Right cardiac atrium (tissue), 5 donors: ENCODE data around the gene ADD1. TPM values are rescaled to one million over a fixed set of nuclear protein-coding genes. Genes with fewer than 3 reads are reported as not detected.
"Not testable (repeated sequence)": the region's sequence is repeated elsewhere in the genome, so short reads cannot be mapped to it uniquely, and the experiment has no call there.

Experiments used
- ATAC-seq, 2 donors: fragments of 200-7000 bp; cut with Tn5 transposase; one replicate each; pipeline versions ENCODE4 v1.8.0 to v1.9.1; 2020; ENCODE audit warnings: moderate library complexity in 2 of 2, mild to moderate bottlenecking in 1 of 2
- DNase-seq, 3 donors: peaks; one replicate each; pipeline ENCODE4 v3.0.0-alpha.2; 2020
- H3K27ac ChIP-seq: one replicate; pipeline ENCODE4 v1.5.1; 2013; ENCODE audit warnings: mild to moderate bottlenecking, low read length, control low read depth, moderate library complexity
- H3K27me3 ChIP-seq: one replicate; pipeline ENCODE4 v1.6.1; 2013; ENCODE audit not compliant: control insufficient read depth, insufficient read depth
- H3K4me1 ChIP-seq: one replicate; pipeline ENCODE4 v1.6.1; 2013; ENCODE audit warnings: low read length; ENCODE audit not compliant: control insufficient read depth, insufficient read depth
- H3K4me3 ChIP-seq: one replicate; pipeline ENCODE4 v1.5.1; 2013; ENCODE audit warnings: low read length, control low read depth
- H3K9me3 ChIP-seq: one replicate; pipeline ENCODE4 v1.6.1; 2013; ENCODE audit warnings: low read length; ENCODE audit not compliant: control insufficient read depth
- WGBS: extraction: QIAGEN DNeasy Blood & Tissue Kit; methylation state at CpG from one replicate; pipeline ENCODE4 v1.1.7; 2013; 5-methylcytosine and 5-hydroxymethylcytosine counted together
- intact Hi-C, 4 donors: fragments of 100-400 bp; cut with DNase I; formaldehyde crosslinking; loops; one replicate each; pipeline versions ENCODE4 v1.11.0 to v1.14.0; 2022 to 2023
- polyA plus RNA-seq: library from polyadenylated mRNA; stranded (reverse); fragments of 200-250 nt; gene quantifications from one replicate; pipeline ENCODE4 v1.2.3, GENCODE V29; 2013
- total RNA-seq, 4 donors: library from RNA; stranded (reverse); fragmentation: NEBNext Ultra II Directional; extraction: Animal tissue kit (Norgen Biotek cat#: 25700); gene quantifications; one replicate each; pipeline ENCODE4 v1.2.1, GENCODE V29; 2021
- donor health status: healthy with polysubstance abuse.
- donor health status: DM: no; HTN: yes; CAD: no.
- donor health status: DM: no; HTN: no; CAD: no.
- donor health status: DM: no; HTN: yes; CAD: no; lungs with severe emphysema.
- donor health status: DM: yes; HTN: yes; CAD: no.

Gene ADD1
- total and polyA plus RNA-seq, 5 donors: 207 to 256 (median 218) TPM

GRCh38 chr4:2944091-2944482 is 100.4 kb downstream of the ADD1 start:
- H3K27ac ChIP-seq: no peak overlapping the region
- WGBS: 87% methylated on average over 11 of the region's 11 CpGs
- DNase-seq: peak in 2 of 3 donors; percentile 2 to 11
- no peaks in the 10 kb centered on the region for H3K9me3 ChIP-seq
- H3K4me1 ChIP-seq: no peaks in the 10 kb centered on the region
- H3K4me3 ChIP-seq: no peak overlapping the region
- intact Hi-C loops: no loop called here
- H3K27me3 ChIP-seq: no peaks in the 10 kb centered on the region
- no peak for ATAC-seq

DNA sequence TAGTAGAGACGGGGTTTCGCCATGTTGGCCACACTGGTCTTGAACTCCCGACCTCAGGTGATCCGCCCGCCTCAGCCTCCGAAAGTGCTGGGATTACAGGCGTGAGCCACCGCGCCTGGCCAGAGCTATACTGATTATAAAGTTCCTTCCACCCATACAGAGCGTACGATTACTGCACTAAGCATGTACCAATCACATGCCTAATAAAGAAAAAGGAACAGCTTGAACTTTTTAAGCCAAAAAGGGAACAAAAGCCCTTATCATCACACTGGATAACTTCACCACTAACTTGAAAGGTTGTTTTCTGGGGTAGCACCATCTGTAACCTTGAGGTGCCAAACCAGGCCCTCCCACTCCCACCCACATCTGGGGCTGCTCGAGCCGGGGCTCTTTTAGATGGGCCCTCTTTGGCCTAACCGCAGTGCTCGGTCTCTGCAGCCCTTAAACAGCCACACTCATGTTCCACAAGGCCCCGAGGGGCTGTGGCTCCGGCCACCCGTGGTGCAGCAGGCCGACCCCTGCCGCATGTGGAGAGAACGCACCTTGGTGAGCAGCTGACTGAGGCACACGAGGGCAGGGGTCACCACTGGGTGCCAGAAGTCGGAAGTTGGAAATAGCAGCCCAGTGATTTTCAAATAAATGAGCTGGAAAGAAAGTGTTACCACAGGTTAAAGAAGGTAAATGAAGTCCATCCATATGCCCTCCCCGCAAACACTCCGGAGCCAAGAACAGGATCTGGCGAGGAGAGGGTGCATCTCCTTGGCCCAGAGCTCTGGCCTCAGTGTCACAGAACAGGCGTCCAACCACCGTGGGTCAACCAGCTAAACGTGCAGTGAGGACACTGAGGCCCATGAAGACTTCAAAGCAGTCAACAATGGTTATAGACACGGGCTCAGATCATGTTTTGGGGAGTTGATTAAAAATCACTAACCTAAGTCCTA is 101.2 kb downstream of the ADD1 start:
- peak in 2 of 3 donors; percentile 8 to 33 for DNase-seq
- Histone ChIP-seq H3K27me3 (no peaks in the 10 kb centered on the region), H3K9me3 (no peaks in the 10 kb centered on the region), H3K27ac (no peak overlapping the region), H3K4me3 (no peak overlapping the region), H3K4me1 (no peaks in the 10 kb centered on the region)
- WGBS: 89% methylated on average over 30 of the region's 30 CpGs
- ATAC-seq: no peak
- intact Hi-C loops: no loop called here

GRCh38 chr4:2945619-2946604 is 102.3 kb downstream of the ADD1 start:
- H3K9me3 ChIP-seq, H3K27me3 ChIP-seq, H3K4me3 ChIP-seq, intact Hi-C loops, ATAC-seq, H3K4me1 ChIP-seq, H3K27ac ChIP-seq: not testable (repeated sequence)
- WGBS: 85% methylated on average over 28 of the region's 30 CpGs
- DNase-seq: peak in 2 of 3 donors; percentile 1 to 26

DNA sequence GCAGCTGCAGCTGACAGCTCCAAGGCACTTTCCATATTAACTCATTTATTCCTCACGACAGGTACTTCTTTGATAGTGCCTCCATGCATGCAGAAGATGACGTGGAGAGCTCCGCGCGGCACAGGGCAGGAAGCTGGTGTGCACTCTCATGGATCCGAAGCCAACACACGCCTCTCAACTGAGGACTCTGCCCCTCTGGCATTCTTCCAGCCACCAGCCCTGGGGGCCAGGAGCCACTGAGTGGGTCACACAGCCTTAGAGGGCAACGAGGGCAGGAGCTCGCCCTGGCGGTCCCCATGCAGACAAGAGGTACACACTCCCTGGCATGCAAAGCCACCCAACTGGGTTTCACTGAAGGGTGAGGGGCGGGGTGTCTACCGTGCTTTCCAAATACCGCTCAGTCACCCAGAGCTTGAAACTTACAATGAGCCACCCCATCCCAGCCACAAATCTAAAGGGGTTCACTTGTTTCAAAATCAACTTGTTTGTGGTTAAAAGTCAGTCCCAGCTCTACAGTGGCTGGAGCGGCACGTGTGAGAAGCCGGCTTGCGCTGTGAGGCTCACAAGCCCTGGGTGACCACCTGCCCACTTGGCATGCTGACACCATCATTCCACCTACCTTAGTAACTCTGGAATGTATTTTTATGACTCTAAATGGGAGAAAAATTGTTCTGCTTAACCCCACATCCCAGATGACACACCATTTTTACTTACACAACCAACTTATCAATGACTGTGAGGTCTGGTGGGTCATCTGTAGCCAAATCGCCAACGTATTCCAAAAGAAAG is 103.4 kb downstream of the ADD1 start:
- no peak overlapping the region for H3K27ac ChIP-seq
- DNase-seq (peak in 2 of 3 donors; percentile 8 to 30), ATAC-seq (no peak)
- H3K9me3 ChIP-seq: no peaks in the 10 kb centered on the region
- H3K4me1 ChIP-seq: no peaks in the 10 kb centered on the region
- H3K27me3 ChIP-seq: no peaks in the 10 kb centered on the region
- 90% methylated on average over 19 of the region's 19 CpGs for WGBS
- no peak overlapping the region for H3K4me3 ChIP-seq
- intact Hi-C loops: no loop called here

DNA sequence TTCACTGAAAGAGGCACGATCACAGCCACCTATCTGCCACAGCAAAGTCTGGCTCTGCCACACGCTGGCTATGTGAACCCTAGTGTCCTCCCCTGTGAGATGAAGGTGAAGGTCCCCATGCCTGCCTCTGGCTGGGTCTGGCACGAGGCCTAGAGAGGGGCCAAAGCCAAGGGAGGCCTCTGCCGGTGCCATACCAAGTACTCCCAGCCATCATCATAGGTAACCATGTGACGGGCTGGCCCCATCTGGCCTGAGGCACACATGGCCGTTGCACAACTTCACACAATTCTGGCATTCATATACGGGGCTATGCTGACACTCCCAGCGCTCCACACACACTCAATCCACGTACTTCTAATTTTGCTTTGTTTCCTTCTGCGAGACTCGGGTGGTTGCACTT is 104.3 kb downstream of the ADD1 start:
- peak; percentile 9 to 16 for ATAC-seq

DNA sequence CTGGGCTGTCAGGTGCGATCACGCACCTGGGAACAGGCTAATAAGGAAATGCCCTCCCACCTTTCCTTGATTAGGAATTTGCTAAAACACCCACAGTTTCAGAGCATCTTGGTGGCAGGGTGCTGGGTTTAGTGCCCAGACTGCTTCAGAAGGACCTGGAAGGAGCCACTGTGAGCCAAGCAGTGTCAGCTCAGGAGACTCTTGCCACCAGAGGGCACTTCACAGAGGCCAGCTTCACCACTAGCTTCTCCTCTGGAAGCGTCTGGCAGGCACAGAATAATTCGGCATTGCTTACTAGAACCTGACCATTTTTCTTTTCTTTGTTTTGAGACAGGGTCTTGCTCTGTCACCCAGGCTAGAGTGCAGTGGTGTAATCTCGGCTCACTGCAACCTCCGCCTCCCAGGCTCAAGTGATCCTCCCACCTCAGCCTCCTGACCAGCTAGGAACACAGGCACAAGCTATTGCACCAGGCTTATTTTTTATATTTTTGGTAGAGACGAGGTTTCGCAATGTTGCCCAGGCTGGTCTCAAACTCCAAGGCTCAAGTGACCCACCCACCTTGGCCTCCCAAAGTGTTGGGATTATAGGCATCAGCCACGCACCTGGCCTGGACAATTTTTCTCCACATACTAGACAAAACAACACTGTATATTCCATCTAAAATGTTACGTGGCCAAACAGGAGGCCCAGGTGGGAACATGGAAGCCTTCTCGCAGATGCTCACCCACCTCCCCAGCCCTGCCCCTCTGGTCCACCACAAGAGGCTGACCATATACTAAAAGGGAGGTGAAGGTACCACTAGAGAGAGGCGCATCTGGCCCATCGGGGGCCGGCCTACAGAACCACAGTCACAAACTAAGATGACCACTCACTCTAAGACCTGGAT is 105.5 kb downstream of the ADD1 start:
- no peak overlapping the region for H3K27ac ChIP-seq
- H3K9me3 ChIP-seq: no peaks in the 10 kb centered on the region
- ATAC-seq (peak; percentile 39 to 43), DNase-seq (peak in 2 of 3 donors; percentile 7 to 49)
- no peaks in the 10 kb centered on the region for H3K4me1 ChIP-seq
- H3K27me3 ChIP-seq: no peaks in the 10 kb centered on the region
- no peak overlapping the region for H3K4me3 ChIP-seq
- WGBS: 91% methylated on average over 14 of the region's 14 CpGs
- intact Hi-C loops: no loop called here

More for the DNA sequence above, 104.3 kb downstream of the ADD1 start:
- H3K9me3 ChIP-seq: no peaks in the 10 kb centered on the region
- H3K4me1 ChIP-seq: no peaks in the 10 kb centered on the region
- peak in 1 of 3 donors; percentile 13 for DNase-seq
- no peak overlapping the region for H3K4me3 ChIP-seq
- intact Hi-C loops: no loop called here
- no peak overlapping the region for H3K27ac ChIP-seq
- H3K27me3 ChIP-seq: no peaks in the 10 kb centered on the region
- 77% methylated on average over 11 of the region's 11 CpGs for WGBS

- no peak for DNase-seq
- H3K9me3 ChIP-seq: no peaks in the 10 kb centered on the region
- 93% methylated on average over 11 of the region's 11 CpGs for whole genome bisulfite sequencing
- H3K4me1 ChIP-seq: no peaks in the 10 kb centered on the region
- H3K27me3 ChIP-seq: no peaks in the 10 kb centered on the region
- intact Hi-C loops: no loop called here
- no peak for ATAC-seq
- H3K4me3 ChIP-seq: no peak overlapping the region
- no peak overlapping the region for H3K27ac ChIP-seq
Measured at GRCh38 chr4:2949782-2950125, 106.1 kb downstream of the ADD1 start.

- Histone ChIP-seq H3K9me3 (no peaks in the 10 kb centered on the region), H3K4me1 (no peaks in the 10 kb centered on the region), H3K4me3 (no peak overlapping the region), H3K27me3 (no peaks in the 10 kb centered on the region), H3K27ac (no peak overlapping the region)
- DNase-seq: no peak
- 86% methylated on average over 16 of the region's 16 CpGs for WGBS
- no peak for ATAC-seq
- intact Hi-C loops: no loop called here
Measured at GRCh38 chr4:2950221-2950989, 106.8 kb downstream of the ADD1 start.

DNA sequence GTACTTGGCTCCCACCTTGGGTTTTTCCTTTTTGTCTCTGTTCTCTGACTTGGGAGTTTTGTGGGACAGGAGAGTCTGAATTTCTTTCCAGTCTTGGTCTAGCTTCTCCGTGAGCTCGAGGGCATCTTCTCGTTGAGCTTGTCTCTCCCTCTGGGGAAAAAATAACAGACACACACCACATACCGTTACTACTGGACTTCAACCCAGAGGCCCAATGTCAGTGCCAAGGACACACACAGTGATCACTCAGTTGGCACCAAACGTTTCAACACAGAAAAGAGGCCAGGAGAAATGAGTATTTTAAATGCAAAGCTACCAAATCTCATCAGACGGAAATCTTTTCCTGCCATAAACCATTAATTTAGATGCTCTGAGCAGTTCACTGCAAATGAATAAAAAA is 109.9 kb downstream of the ADD1 start:
- no peak overlapping the region for H3K27ac ChIP-seq
- DNase-seq (no peak), ATAC-seq (no peak)
- no peaks in the 10 kb centered on the region for H3K4me1 ChIP-seq
- H3K27me3 ChIP-seq: no peaks in the 10 kb centered on the region
- 65% methylated on average over 6 of the region's 6 CpGs for WGBS
- intact Hi-C loops: no loop called here
- no peak overlapping the region for H3K4me3 ChIP-seq
- H3K9me3 ChIP-seq: no peaks in the 10 kb centered on the region
